Activated CD4-positive, alpha-beta memory T cell treated with anti-CD3 and anti-CD28 coated beads, Interleukin-2, amount 10 ng/mL, durations not matched to agents 7 days and 5 days (primary cell): Measurements from ENCODE around the gene YIF1B. TPM values are rescaled to one million over a fixed set of nuclear protein-coding genes. Genes with fewer than 3 reads are reported as not detected.

Experiments
- CTCF ChIA-PET: fragments of 350-600 bp; sonication (Branson Sonifier 250); formaldehyde crosslinking; loops from one replicate; lab custom pipeline; 2021; ENCODE audit warnings: antibody characterized with exemption, inconsistent platforms; lab: Charles Lee
- POLR2A ChIA-PET: fragments of 350-600 bp; sonication (Branson Sonifier 250); formaldehyde crosslinking; loops from one replicate; lab custom pipeline; 2021; ENCODE audit warnings: antibody characterized with exemption; lab: Charles Lee
- DNase-seq: peaks from one replicate; pipeline ENCODE4 v3.0.0-alpha.2; 2020
- H3K27ac Mint-ChIP-seq: one replicate; pipeline ENCODE4 v1.8.0; 2021; ENCODE audit warnings: mild to moderate bottlenecking, mixed read lengths
- H3K27me3 Mint-ChIP-seq: one replicate; pipeline ENCODE4 v1.8.0; 2021; ENCODE audit warnings: mixed read lengths
- H3K36me3 Mint-ChIP-seq: one replicate; pipeline ENCODE4 v1.8.0; 2021; ENCODE audit warnings: low read depth, mixed read lengths
- H3K4me1 Mint-ChIP-seq: one replicate; pipeline ENCODE4 v1.8.0; 2021; ENCODE audit warnings: mixed read lengths
- H3K4me3 Mint-ChIP-seq: one replicate; pipeline ENCODE4 v1.8.0; 2021; ENCODE audit warnings: mild to moderate bottlenecking, mixed read lengths
- H3K9me3 Mint-ChIP-seq: one replicate; pipeline ENCODE4 v1.8.0; 2021; ENCODE audit warnings: mixed read lengths
- total RNA-seq, 2 experiments: library from RNA; stranded (reverse); gene quantifications; one replicate each; pipeline ENCODE4 v1.2.3, GENCODE V29; 2021

Gene YIF1B
- total RNA-seq, 2 experiments from 2014 or later, result 75.4 to 76.1 TPM

DNA sequence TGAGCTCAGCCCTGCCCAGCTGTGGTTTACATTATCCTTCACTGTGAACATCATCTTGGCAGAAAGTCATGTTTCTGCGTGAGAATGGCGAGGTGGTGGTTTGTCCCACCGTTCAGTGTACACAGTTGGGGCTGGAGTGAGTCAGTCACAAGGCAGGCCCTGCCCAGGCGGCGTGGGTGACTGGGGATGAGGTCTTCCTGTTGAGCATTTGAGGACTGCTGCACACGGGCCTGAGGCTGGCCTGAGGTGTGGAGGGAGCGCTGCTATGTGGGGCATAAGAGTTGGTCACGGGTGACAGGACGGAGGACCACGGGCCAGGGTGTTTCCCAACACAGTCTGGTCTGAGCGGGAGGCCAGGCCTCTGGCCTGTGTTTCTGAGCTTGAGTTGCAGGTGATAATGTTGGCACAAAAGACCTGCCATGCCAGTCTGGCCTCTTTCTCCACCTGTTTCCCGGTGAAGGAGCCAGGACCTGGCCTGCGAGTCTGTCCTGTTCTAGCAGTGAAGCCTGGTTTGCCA is 25.1 kb downstream of the YIF1B start:
- DNase-seq, result no peak
- Mint-ChIP-seq H3K4me1 (no peaks in the 10 kb centered on the region), H3K36me3 (no peaks in the 10 kb centered on the region), H3K4me3 (no peak overlapping the region), H3K9me3 (no peaks in the 10 kb centered on the region), H3K27ac (no peak overlapping the region), H3K27me3 (no peaks in the 10 kb centered on the region)
- ChIA-PET POLR2A (no interaction called here), CTCF (no interaction called here)

GRCh38 chr19:38289955-38290354 is 25.8 kb downstream of the YIF1B start:
- Mint-ChIP-seq H3K36me3 (no peaks in the 10 kb centered on the region), H3K4me3 (no peak overlapping the region), H3K27me3 (no peaks in the 10 kb centered on the region), H3K9me3 (no peaks in the 10 kb centered on the region), H3K27ac (no peak overlapping the region), H3K4me1 (no peaks in the 10 kb centered on the region)
- no peak for DNase-seq
- CTCF ChIA-PET, result no interaction called here
- POLR2A ChIA-PET, result no interaction called here

- no peaks in the 10 kb centered on the region for H3K4me1 Mint-ChIP-seq
- no peaks in the 10 kb centered on the region for H3K27me3 Mint-ChIP-seq
- CTCF ChIA-PET, result no interaction called here
- H3K36me3 Mint-ChIP-seq, result no peaks in the 10 kb centered on the region
- POLR2A ChIA-PET, result no interaction called here
- DNase-seq, result no peak
- H3K4me3 Mint-ChIP-seq, result no peak overlapping the region
- no peaks in the 10 kb centered on the region for H3K9me3 Mint-ChIP-seq
- no peak overlapping the region for H3K27ac Mint-ChIP-seq
These were observed 27.5 kb downstream of the YIF1B start for GRCh38 chr19:38288123-38288855.

DNA sequence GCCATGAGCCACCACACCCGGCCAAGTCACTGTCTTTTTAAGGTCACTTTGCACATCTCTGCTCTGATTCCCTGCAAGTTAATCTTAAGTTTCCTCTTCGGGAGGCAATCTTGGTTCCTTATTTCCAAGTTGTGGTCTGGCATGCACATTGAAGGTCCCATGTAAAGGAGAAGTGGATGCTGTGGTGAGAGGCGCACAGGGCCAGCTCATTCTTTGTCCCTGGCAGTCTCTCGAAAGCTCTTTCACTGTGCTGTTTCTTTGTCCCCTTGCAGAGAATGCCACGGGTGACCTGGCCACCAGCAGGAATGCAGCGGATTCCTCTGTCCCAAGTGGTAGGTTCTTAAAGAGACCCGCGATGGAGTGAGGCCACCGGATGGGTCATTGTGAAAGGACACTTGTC is 28.1 kb downstream of the YIF1B start:
- no peak for DNase-seq
- POLR2A ChIA-PET, result no interaction called here

DNA sequence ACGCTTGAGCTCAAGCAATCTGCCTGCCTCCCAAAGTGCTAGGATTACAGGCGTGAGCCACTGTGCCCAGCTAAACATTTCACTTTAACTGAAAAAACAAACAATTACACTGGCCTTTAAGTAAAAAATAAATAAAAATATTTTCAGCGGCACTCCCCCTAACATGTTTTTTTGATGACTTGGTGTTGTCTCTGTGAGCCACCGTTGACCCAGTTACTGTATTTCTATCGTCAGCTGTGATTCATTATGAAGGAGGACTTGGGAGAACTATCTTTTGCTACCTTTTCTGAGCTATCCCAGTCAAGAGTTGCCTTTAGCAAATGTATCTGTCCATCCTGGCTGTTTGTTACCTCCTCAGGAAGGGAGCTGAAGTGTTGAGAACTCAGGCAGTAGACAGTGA is 30.2 kb downstream of the YIF1B start:
- DNase-seq, result no peak
- H3K36me3 Mint-ChIP-seq, result no peaks in the 10 kb centered on the region

More for the DNA sequence above, 28.1 kb downstream of the YIF1B start:
- Mint-ChIP-seq H3K36me3 (no peaks in the 10 kb centered on the region), H3K27ac (no peak overlapping the region), H3K4me3 (no peak overlapping the region), H3K27me3 (no peaks in the 10 kb centered on the region), H3K9me3 (no peaks in the 10 kb centered on the region), H3K4me1 (no peaks in the 10 kb centered on the region)
- CTCF ChIA-PET, result no interaction called here

GRCh38 chr19:38284422-38284821 is 31.3 kb downstream of the YIF1B start:
- Mint-ChIP-seq H3K4me3 (no peak overlapping the region), H3K9me3 (no peaks in the 10 kb centered on the region), H3K27me3 (no peaks in the 10 kb centered on the region), H3K36me3 (no peaks in the 10 kb centered on the region), H3K4me1 (peaks cover 9% of the 10 kb centered on the region), H3K27ac (no peak overlapping the region)
- POLR2A ChIA-PET, result no interaction called here
- no peak for DNase-seq
- CTCF ChIA-PET, result interaction anchor here (1.3 kb wide), 1 partner anchor 40 kb away, joined by 3 read pairs; no protein-coding TSS in a partner anchor

More for the DNA sequence above, 30.2 kb downstream of the YIF1B start:
- ChIA-PET CTCF (no interaction called here), POLR2A (no interaction called here)
- Mint-ChIP-seq H3K4me1 (peaks cover 9% of the 10 kb centered on the region), H3K27me3 (no peaks in the 10 kb centered on the region), H3K27ac (no peak overlapping the region), H3K9me3 (no peaks in the 10 kb centered on the region), H3K4me3 (no peak overlapping the region)

GRCh38 chr19:38283271-38283670 is 32.5 kb downstream of the YIF1B start:
- H3K9me3 Mint-ChIP-seq, result no peaks in the 10 kb centered on the region
- POLR2A ChIA-PET, result no interaction called here
- CTCF ChIA-PET, result interaction anchor here (0.8 to 1.3 kb wide), 3 partner anchors 13 to 46 kb away, joined by 3 to 4 read pairs (median 3); no protein-coding TSS in a partner anchor
- peaks cover 9% of the 10 kb centered on the region for H3K4me1 Mint-ChIP-seq
- H3K36me3 Mint-ChIP-seq, result no peaks in the 10 kb centered on the region
- H3K27ac Mint-ChIP-seq, result no peak overlapping the region
- no peaks in the 10 kb centered on the region for H3K27me3 Mint-ChIP-seq
- DNase-seq, result no peak
- H3K4me3 Mint-ChIP-seq, result no peak overlapping the region

- no peaks in the 10 kb centered on the region for H3K9me3 Mint-ChIP-seq
- POLR2A ChIA-PET, result interaction anchor here (1.7 kb wide), 1 partner anchor 17 kb away, joined by 4 read pairs; no protein-coding TSS in a partner anchor
- CTCF ChIA-PET, result no interaction called here
- H3K27ac Mint-ChIP-seq, result no peak overlapping the region
- peaks cover 9% of the 10 kb centered on the region for H3K4me1 Mint-ChIP-seq
- no peaks in the 10 kb centered on the region for H3K27me3 Mint-ChIP-seq
- H3K36me3 Mint-ChIP-seq, result no peaks in the 10 kb centered on the region
- DNase-seq, result no peak
- no peak overlapping the region for H3K4me3 Mint-ChIP-seq
These were observed 33.8 kb downstream of the YIF1B start for GRCh38 chr19:38281811-38282566.

- Mint-ChIP-seq H3K4me1 (peaks cover 9% of the 10 kb centered on the region), H3K4me3 (no peak overlapping the region), H3K27ac (no peak overlapping the region), H3K27me3 (no peaks in the 10 kb centered on the region), H3K36me3 (no peaks in the 10 kb centered on the region), H3K9me3 (no peaks in the 10 kb centered on the region)
- DNase-seq, result no peak
- ChIA-PET POLR2A (interaction anchor here (1.7 kb wide), 1 partner anchor 15 kb away, joined by 4 read pairs; no protein-coding TSS in a partner anchor), CTCF (no interaction called here)
These were observed 35.5 kb downstream of the YIF1B start for GRCh38 chr19:38280030-38280921.

- Mint-ChIP-seq H3K36me3 (no peaks in the 10 kb centered on the region), H3K27ac (no peak overlapping the region), H3K4me3 (no peak overlapping the region), H3K4me1 (peaks cover 9% of the 10 kb centered on the region), H3K27me3 (no peaks in the 10 kb centered on the region), H3K9me3 (no peaks in the 10 kb centered on the region)
- CTCF ChIA-PET, result no interaction called here
- POLR2A ChIA-PET, result no interaction called here
- no peak for DNase-seq
These were observed 37.0 kb downstream of the YIF1B start for GRCh38 chr19:38278751-38279150.

DNA sequence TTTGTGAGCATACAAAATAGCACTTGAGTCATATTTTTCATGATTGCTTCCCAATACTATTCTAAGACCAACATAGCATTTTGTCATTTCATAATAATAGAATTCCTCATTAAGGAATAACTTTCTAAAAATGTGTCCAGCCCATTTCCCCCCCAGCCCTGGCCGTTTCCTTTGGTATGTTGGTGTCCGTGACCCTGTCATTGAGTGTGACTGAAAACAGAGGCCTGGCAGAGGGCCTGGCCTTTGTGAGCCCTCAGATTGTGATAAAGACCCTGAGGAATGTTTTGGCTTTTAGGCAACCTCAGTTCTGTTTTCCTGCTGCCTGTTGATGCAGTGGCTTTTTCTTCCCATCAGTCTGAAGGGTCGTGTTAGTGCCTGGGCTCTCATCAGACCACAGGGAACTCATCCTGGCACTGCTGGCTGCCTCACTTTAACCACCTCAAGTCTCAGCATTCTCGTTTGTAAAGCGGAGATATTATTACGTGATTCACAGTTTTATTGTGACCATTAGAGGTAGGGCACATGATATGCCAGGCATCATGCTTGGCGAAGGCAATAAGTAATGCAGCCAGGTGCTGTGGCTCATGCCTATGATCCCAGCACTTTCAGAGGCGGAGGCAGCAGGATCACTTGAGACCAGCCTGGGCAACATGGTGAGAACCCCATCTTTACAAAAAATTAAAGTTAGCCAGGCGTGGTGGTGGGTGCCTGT is 37.6 kb downstream of the YIF1B start:
- peaks cover 9% of the 10 kb centered on the region for H3K4me1 Mint-ChIP-seq
- no peak overlapping the region for H3K27ac Mint-ChIP-seq
- no peaks in the 10 kb centered on the region for H3K36me3 Mint-ChIP-seq
- H3K4me3 Mint-ChIP-seq, result no peak overlapping the region
- no peaks in the 10 kb centered on the region for H3K9me3 Mint-ChIP-seq
- no peak for DNase-seq
- no peaks in the 10 kb centered on the region for H3K27me3 Mint-ChIP-seq
- ChIA-PET CTCF (interaction anchor here (1.5 kb wide), 1 partner anchor 34 kb away, joined by 4 read pairs; no protein-coding TSS in a partner anchor), POLR2A (no interaction called here)

GRCh38 chr19:38277549-38277948 is 38.2 kb downstream of the YIF1B start:
- Mint-ChIP-seq H3K4me3 (no peak overlapping the region), H3K9me3 (no peaks in the 10 kb centered on the region), H3K4me1 (peaks cover 9% of the 10 kb centered on the region), H3K27me3 (no peaks in the 10 kb centered on the region), H3K27ac (no peak overlapping the region), H3K36me3 (no peaks in the 10 kb centered on the region)
- no peak for DNase-seq
- ChIA-PET CTCF (interaction anchor here (1.5 kb wide), 1 partner anchor 33 kb away, joined by 4 read pairs; no protein-coding TSS in a partner anchor), POLR2A (no interaction called here)
